Limb (tissue), 2 donors: ENCODE measurements around the gene TFR2.
"Not testable (repeated sequence)": the region's sequence is repeated elsewhere in the genome, so short reads cannot be mapped to it uniquely, and the experiment has no call there.

Source experiments
- DNase-seq, 2 donors: peaks; one replicate each; pipeline ENCODE4 v3.0.0-alpha.2; 2016; ENCODE audit errors: extremely low spot score in 2 of 2

Gene TFR2

GRCh38 chr7:100678291-100678984 lies 37.1 kb upstream of the TFR2 start:
- peak in 1 of 2 donors; percentile 38 for DNase-seq

- peak in 1 of 2 donors; percentile 39 for DNase-seq
Observed at GRCh38 chr7:100677308-100678267, 36.2 kb upstream of the TFR2 start.

- DNase-seq, result peak in 1 of 2 donors; percentile 43
Observed at GRCh38 chr7:100676501-100677306, 35.4 kb upstream of the TFR2 start.

- DNase-seq, result peak; percentile 61 to 87
Observed at GRCh38 chr7:100675581-100676350, 34.4 kb upstream of the TFR2 start.

- DNase-seq, result no peak
Observed at GRCh38 chr7:100675105-100675451, 33.7 kb upstream of the TFR2 start.

DNA sequence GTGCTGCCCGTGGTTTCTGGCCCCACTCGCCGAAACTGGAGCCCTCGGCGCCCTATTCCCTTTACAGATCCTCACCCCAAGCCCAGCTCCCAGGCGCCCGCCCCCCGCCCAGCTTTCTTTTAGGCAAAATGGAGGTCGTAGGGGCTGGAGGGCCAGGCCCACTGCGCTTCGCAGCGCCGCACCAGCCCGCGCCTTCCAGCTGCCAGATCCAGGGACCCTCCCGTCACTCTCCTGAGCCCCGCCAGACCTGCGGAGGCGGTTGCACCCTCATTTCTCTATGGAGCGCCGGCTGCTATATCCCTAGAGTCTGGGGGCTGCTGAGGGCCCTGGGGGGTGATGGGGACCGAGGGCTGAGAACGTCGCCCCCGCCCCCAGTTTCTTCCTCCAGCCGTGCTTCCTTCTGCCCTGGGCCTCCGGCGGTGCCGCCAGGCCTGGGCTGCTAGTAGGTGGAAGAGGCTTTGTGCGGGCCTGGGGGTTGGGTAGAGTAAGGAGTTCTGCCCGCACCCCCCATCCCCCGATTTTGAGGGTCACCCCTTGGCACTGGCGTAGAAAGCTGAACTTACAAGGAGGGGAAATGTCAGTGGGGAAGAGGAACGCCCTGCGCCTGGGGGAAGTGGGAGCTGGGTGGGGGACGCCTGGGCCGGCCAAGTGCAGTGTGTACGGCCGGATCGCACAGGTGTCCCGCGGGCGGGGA lies 33.2 kb upstream of the TFR2 start:
- peak in 1 of 2 donors; percentile 67 for DNase-seq

DNA sequence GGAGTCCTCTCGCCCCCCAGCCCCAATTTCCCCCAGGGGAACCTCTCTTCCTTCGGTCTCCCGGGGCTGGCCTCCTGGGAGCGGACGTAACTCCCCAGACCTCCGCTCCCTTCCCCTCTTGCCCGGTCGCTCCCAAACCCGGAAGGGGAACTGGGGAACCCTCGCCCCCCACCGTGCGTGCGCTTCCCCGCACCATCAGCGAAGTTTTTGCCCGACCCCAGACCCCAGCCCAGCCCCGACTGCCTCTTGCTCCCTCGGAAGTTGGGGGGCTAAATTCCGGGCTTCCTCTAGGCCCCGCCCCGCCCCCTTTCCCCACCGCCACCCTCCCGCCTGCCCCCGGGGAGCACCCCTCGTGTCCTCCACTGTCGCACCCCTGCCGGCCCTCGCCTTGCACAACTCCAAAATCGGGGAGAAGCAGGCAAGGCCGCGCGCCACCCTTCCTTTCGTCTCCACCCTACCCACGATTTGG lies 32.6 kb upstream of the TFR2 start:
- no peak for DNase-seq

- peak; percentile 96 to 99 for DNase-seq
Observed at GRCh38 chr7:100673302-100673941, 32.1 kb upstream of the TFR2 start, which contains the start of gene GNB2. Gene GNB2 (plus strand): TSS chr7:100673740. CDS start chr7:100676266, 2,526 bp downstream.

DNA sequence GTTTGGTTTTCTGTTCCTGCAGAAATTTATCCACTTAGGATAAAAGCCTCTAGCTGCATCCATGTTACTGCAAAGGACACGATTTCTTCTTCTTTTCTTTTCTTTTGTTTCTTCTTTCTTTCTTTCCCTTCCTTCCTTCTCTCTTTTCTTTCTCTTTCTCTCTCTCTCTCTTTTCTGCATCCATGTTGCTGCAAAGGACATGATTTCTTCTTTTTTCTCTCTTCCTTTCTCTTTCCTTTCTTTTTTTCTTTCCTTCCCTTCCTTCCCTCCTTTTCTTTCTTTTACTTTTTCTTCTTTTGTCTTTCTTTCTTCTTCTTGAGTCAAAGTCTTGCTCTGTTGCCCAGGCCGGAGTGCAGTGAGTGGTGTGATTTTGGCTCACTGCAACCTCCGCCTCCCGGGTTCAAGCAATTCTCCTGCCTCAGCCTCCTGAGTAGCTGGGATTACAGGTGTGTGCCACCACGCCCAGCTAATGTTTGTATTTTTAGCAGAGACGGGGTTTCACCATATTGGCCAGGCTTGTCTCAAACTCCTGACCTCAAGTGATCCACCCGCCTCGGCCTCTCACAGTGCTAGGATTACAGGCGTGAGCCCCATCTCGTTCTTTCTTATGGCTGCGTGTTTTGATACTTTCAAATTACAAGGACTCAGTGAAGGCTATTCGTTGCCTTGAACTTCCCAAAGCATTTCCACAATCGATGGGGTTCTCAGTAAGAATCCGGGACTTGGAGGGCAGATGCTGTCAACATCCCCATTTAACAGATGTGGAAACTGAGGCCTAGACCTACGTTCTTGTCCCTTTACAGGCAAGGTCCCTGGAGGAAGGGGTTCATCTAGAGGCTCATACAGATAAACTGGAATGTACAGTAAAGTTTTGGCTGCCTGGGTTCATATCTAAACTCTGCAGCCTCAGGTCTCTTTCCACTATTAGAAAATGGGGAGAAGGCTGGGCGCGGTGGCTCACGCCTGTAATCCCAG lies 30.3 kb upstream of the TFR2 start:
- no peak for DNase-seq

- DNase-seq, result no peak
Observed at GRCh38 chr7:100670074-100670473, 28.7 kb upstream of the TFR2 start.

DNA sequence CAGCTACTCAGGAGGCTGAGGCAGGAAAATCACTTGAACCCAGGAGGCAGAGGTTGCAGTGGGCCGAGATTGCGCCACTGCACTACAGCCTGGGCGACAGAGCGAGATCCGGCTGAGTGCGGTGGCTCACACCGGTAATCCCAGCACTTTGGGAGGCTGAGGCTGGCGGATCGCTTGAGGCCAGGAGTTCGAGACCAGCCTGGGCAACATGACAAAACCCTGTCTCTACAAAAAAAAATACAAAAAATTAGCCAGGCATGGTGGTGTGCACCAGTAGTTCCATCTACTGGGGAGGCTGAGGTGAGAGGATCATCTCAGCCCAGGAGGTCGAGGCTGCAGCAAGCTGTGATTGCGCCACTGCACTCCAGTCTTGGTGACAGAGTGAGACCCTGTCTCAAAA lies 27.8 kb upstream of the TFR2 start:
- DNase-seq, result not testable (repeated sequence)

DNA sequence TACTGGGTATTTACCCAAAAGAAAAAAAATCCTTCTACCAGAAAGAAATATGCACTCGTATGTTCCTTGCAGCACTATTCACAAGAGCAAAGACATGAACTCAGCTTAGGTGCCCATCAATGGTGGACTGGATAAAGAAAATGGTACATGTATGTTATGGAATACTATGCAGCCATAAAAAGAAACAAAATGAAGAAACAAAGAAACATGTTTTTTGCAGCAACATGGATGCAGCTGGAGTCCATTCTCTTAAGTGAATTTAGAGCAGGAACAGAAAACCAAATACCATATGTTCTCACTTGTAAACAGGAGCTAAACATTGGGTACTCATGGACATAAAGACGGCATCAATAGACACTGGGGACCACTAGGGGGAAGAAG lies 26.7 kb upstream of the TFR2 start:
- no peak for DNase-seq

DNA sequence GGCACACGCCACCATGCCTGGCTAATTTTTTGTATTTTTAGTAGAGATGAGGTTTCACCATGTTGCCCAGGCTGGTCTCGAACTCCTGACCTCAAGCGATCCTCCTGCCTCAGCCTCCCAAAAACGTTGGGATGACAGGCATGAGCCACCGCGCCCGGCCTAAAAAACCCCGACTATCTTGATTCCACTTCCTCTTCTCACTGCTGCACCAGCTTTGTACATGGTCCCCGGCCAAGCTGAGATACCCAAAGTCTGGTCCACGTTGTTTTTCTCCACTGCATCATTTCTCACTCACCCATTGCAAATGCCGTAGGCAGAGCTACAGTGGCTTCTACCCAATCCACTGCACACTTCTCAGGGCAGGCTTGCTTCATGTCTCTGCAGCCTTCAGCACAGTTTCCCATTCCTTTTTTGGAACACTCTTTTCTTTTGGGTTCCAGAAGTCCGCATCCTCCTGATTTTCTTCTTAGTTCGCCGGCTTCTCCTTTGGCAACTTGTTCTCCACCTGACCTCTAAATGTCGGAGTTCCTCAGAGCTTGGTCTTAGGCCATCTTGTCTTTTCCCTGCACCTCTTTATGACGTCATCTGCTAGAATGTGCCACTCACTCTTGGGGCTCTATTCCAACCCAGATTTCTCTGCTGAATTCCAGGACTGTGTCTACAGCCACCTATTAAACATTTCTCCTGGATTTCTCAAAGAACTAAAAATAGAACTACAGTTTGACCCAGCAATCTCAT lies 26.1 kb upstream of the TFR2 start:
- no peak for DNase-seq

GRCh38 chr7:100665168-100665726 lies 23.9 kb upstream of the TFR2 start:
- DNase-seq, result no peak

DNA sequence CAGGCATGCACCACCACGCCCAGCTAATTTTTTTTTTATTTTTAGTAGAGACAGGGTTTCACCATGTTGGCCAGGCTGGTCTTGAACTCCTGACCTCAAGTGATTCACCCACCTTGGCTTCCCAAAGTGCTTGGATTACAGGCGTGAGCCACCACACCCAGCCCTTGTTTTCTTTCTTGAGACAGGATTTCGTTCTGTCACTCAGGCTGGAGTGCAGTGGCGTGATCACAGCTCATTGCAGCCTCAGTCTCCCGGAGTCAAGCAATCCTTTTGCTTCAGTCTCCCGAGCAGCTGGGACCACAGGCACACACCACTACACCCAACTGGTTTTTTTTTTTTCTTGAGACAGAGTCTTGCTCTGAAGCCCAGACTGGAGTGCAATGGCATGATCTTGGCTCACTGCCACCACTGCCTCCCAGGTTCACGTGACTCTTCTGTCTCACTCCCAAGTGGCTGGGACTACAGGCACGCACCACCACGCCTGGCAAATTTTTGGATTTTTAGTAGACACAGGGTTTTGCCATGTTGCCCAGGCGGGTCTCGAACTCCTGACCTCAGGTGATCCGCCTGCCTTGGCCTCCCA lies 20.9 kb upstream of the TFR2 start:
- DNase-seq, result not testable (repeated sequence)

- DNase-seq, result peak; percentile 28 to 87
Observed at GRCh38 chr7:100655908-100656674, 14.7 kb upstream of the TFR2 start, which contains the start of gene ACTL6B. Gene ACTL6B (minus strand): TSS chr7:100656448. CDS start chr7:100656354, 94 bp downstream.
